Measurements from ENCODE around the gene KCNMA1. TPM values are rescaled to one million over a fixed set of nuclear protein-coding genes. Genes with fewer than 3 reads are reported as not detected.

The KCNMA1 gene
- total RNA-seq, 2 donors from 2014 or later, result 23.2 to 44.5 TPM

GRCh38 chr10:77371421-77371820 is 266.2 kb downstream of the KCNMA1 start:
- H3K4me3 ChIP-seq, result no peak overlapping the region
- H3K27me3 ChIP-seq, result no peaks in the 10 kb centered on the region
- no peak overlapping the region for H3K27ac ChIP-seq
- no peaks in the 10 kb centered on the region for H3K36me3 ChIP-seq
- H3K9ac ChIP-seq (ENCODE audit: low read depth in 2 of 2, low read length in 2 of 2), result no peak overlapping the region
- no peaks in the 10 kb centered on the region for H3K4me1 ChIP-seq
- intact Hi-C loops (cut with DNase I), result no loop called here
- DNase-seq, result no peak
- no peaks in the 10 kb centered on the region for H3K9me3 ChIP-seq
- no peak for TF ChIP-seq CTCF (IDR thresholded peaks at IDR 0.05)

GRCh38 chr10:77368006-77368405 is 269.6 kb downstream of the KCNMA1 start:
- Histone ChIP-seq H3K4me3 (no peak overlapping the region), H3K4me1 (no peaks in the 10 kb centered on the region), H3K36me3 (no peaks in the 10 kb centered on the region), H3K27ac (no peak overlapping the region), H3K9me3 (no peaks in the 10 kb centered on the region), H3K9ac (ENCODE audit: low read depth in 2 of 2, low read length in 2 of 2) (no peak overlapping the region), H3K27me3 (no peaks in the 10 kb centered on the region)
- intact Hi-C loops (cut with DNase I), result no loop called here
- no peak for TF ChIP-seq CTCF (IDR thresholded peaks at IDR 0.05)
- DNase-seq, result no peak

GRCh38 chr10:77363210-77363609 is 274.4 kb downstream of the KCNMA1 start:
- Histone ChIP-seq H3K27me3 (no peaks in the 10 kb centered on the region), H3K36me3 (no peaks in the 10 kb centered on the region), H3K9me3 (no peaks in the 10 kb centered on the region), H3K4me1 (no peaks in the 10 kb centered on the region), H3K9ac (ENCODE audit: low read depth in 2 of 2, low read length in 2 of 2) (no peak overlapping the region), H3K4me3 (no peak overlapping the region), H3K27ac (no peak overlapping the region)
- TF ChIP-seq CTCF (IDR thresholded peaks at IDR 0.05), result no peak
- intact Hi-C loops (cut with DNase I), result no loop called here
- no peak for DNase-seq

GRCh38 chr10:77361831-77362230 is 275.8 kb downstream of the KCNMA1 start:
- no peaks in the 10 kb centered on the region for H3K4me1 ChIP-seq
- H3K9me3 ChIP-seq, result no peaks in the 10 kb centered on the region
- H3K36me3 ChIP-seq, result no peaks in the 10 kb centered on the region
- no peak overlapping the region for H3K27ac ChIP-seq
- no peak overlapping the region for H3K9ac ChIP-seq (ENCODE audit: low read depth in 2 of 2, low read length in 2 of 2)
- no peak for DNase-seq
- no peak for TF ChIP-seq CTCF (IDR thresholded peaks at IDR 0.05)
- H3K27me3 ChIP-seq, result no peaks in the 10 kb centered on the region
- intact Hi-C loops (cut with DNase I), result no loop called here
- no peak overlapping the region for H3K4me3 ChIP-seq

- Histone ChIP-seq H3K36me3 (no peaks in the 10 kb centered on the region), H3K27ac (no peak overlapping the region), H3K9ac (ENCODE audit: low read depth in 2 of 2, low read length in 2 of 2) (no peak overlapping the region), H3K27me3 (no peaks in the 10 kb centered on the region), H3K9me3 (no peaks in the 10 kb centered on the region), H3K4me1 (no peaks in the 10 kb centered on the region), H3K4me3 (no peak overlapping the region)
- intact Hi-C loops (cut with DNase I), result no loop called here
- TF ChIP-seq CTCF (IDR thresholded peaks at IDR 0.05), result no peak
- DNase-seq, result no peak
Observed at GRCh38 chr10:77361426-77361825, 276.2 kb downstream of the KCNMA1 start.

GRCh38 chr10:77360835-77361234 is 276.8 kb downstream of the KCNMA1 start:
- Histone ChIP-seq H3K9ac (ENCODE audit: low read depth in 2 of 2, low read length in 2 of 2) (no peak overlapping the region), H3K4me3 (no peak overlapping the region), H3K27ac (no peak overlapping the region), H3K27me3 (no peaks in the 10 kb centered on the region), H3K9me3 (no peaks in the 10 kb centered on the region), H3K36me3 (no peaks in the 10 kb centered on the region), H3K4me1 (no peaks in the 10 kb centered on the region)
- no peak for TF ChIP-seq CTCF (IDR thresholded peaks at IDR 0.05)
- no peak for DNase-seq
- intact Hi-C loops (cut with DNase I), result no loop called here
